Skeletal muscle tissue (tissue), 4 donors: ENCODE measurements around the gene LYPD6B. TPM values are rescaled to one million over a fixed set of nuclear protein-coding genes. Genes with fewer than 3 reads are reported as not detected.

Experiments
- H3K27ac ChIP-seq: one replicate; pipeline ENCODE4 v1.7.0; 2013; ENCODE audit warnings: mild to moderate bottlenecking, low read depth, low read length, inconsistent platforms
- H3K27me3 ChIP-seq, 3 donors: one replicate each; pipeline ENCODE4 v1.7.0; 2013; ENCODE audit warnings: low read length in 3 of 3; ENCODE audit not compliant: control insufficient read depth in 3 of 3, insufficient read depth in 3 of 3
- H3K36me3 ChIP-seq, 3 donors: one replicate each; pipeline ENCODE4 v1.7.0; 2013; ENCODE audit warnings: low read length in 3 of 3; ENCODE audit not compliant: control insufficient read depth in 3 of 3, insufficient read depth in 3 of 3
- H3K4me1 ChIP-seq, 3 donors: one replicate each; pipeline ENCODE4 v1.7.0; 2013; ENCODE audit warnings: low read length in 3 of 3, mild to moderate bottlenecking in 3 of 3; ENCODE audit not compliant: control insufficient read depth in 3 of 3, insufficient read depth in 3 of 3
- H3K4me3 ChIP-seq, 3 donors: one replicate each; pipeline ENCODE4 v1.7.0; 2013; ENCODE audit warnings: low read length in 3 of 3
- H3K9ac ChIP-seq, 3 donors: one replicate each; pipeline ENCODE4 v1.7.0; 2013; ENCODE audit warnings: low read length in 3 of 3, mild to moderate bottlenecking in 3 of 3, moderate library complexity in 2 of 3, low read depth in 1 of 3
- H3K9me3 ChIP-seq, 3 donors: one replicate each; pipeline ENCODE4 v1.7.0; 2013; ENCODE audit warnings: low read length in 3 of 3; ENCODE audit not compliant: control insufficient read depth in 3 of 3
- total RNA-seq: library from RNA; depleted of rRNA; stranded (reverse); fragments of >200 nt; gene quantifications from one replicate; pipeline ENCODE4 v1.2.3, GENCODE V29; 2014
- donor health status: Osteomylitis.

LYPD6B gene
- total RNA-seq, 1 donor from 2014 or later: 0.52 TPM

DNA sequence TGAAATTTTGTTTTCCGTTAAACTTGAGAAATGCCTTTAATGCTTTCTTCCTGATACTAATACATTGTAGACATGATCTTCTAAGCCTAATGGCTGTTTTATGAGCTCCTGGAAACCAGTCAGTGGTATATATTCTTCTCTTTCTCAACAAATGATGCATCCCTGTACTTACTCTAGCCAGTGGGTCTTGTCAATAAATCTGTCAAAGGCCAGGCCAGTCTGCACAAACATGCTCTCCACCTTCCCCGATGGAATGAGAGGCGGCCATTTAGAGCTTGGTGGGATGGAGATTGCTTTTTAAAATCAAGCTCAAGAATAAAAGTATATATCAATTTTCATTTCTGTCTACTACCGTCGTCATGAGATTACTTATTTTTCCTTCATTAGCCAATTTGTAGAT is 140.1 kb downstream of the LYPD6B start:
- no peaks in the 10 kb centered on the region for H3K4me1 ChIP-seq
- no peak overlapping the region for H3K9ac ChIP-seq
- H3K9me3 ChIP-seq: no peaks in the 10 kb centered on the region
- H3K27ac ChIP-seq: no peak overlapping the region
- H3K36me3 ChIP-seq: no peaks in the 10 kb centered on the region
- no peak overlapping the region for H3K4me3 ChIP-seq
- no peaks in the 10 kb centered on the region for H3K27me3 ChIP-seq

DNA sequence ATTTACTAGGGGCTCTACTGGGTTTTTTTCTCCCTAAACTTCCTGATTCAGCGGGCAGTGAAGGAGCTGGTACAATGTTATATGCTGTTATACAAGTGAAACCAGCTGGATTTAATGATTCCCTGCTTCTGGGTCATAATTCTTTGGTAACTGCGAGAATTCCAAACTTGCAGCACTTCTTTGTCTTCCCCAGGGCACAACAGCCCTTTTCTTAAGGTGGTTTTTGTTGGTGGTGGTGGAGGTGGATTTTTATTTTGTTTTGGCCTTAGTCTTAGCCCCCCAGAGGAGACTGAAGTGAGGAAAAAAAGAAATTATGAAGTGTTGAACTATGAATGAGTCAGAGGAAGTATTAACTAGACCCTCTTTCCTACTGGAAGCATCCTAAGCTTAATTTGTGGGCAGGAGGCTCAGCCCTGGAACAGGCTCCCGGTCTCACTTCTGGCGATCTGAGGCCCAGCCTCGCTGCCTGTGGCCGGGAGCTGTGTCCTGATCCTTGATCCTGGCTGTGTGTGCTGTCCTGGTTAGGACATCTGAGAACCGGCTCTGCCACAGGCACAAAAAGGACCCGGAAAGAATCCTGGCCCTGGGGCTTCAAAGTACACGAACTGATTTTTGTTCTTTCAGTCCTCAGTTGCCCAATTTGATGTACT is 141.9 kb downstream of the LYPD6B start:
- Histone ChIP-seq H3K36me3 (no peaks in the 10 kb centered on the region), H3K4me3 (no peak overlapping the region), H3K27me3 (no peaks in the 10 kb centered on the region), H3K4me1 (no peaks in the 10 kb centered on the region), H3K27ac (no peak overlapping the region), H3K9ac (no peak overlapping the region), H3K9me3 (no peaks in the 10 kb centered on the region)

DNA sequence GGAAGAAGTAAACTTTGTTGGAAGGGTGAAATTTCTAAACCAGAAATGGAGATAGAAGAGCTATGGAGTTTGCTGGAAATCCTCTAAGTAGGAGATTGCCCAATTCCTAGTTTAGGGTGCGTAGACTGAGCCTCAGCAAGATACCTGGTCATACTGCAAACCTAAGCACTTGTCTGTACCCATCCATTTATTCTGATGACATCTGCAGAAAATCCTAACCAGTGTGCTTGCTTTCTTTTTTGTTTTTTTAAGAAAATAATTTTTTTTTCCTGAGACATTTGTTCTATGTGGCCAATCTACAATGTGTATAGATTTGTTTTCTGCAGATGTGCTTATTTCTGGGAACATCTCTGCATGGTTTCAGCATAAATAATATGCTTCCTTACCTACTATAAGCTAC is 144.7 kb downstream of the LYPD6B start:
- no peaks in the 10 kb centered on the region for H3K9me3 ChIP-seq
- no peaks in the 10 kb centered on the region for H3K4me1 ChIP-seq
- H3K27me3 ChIP-seq: no peaks in the 10 kb centered on the region
- no peak overlapping the region for H3K4me3 ChIP-seq
- no peaks in the 10 kb centered on the region for H3K36me3 ChIP-seq
- no peak overlapping the region for H3K9ac ChIP-seq
- H3K27ac ChIP-seq: no peak overlapping the region

DNA sequence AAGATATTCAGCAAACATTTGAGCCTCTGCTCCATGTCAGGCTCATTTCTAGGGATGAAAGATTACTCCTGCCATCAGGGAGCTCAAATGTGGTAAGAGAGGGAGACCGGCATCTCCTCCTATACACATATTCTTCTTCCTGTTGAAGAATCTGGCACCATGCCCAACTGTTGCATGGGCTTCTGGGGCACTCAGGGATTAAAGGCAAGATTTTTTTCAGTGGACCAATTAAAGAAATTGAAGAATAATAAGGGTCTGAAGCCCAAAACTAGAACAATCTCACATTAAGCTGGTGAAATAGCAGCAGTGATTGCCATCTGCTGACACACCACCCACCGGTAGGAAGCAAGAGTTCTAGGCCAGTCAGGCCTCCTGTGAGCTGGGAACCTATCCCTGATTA is 146.5 kb downstream of the LYPD6B start:
- Histone ChIP-seq H3K9ac (no peak overlapping the region), H3K9me3 (no peaks in the 10 kb centered on the region), H3K27me3 (no peaks in the 10 kb centered on the region)

DNA sequence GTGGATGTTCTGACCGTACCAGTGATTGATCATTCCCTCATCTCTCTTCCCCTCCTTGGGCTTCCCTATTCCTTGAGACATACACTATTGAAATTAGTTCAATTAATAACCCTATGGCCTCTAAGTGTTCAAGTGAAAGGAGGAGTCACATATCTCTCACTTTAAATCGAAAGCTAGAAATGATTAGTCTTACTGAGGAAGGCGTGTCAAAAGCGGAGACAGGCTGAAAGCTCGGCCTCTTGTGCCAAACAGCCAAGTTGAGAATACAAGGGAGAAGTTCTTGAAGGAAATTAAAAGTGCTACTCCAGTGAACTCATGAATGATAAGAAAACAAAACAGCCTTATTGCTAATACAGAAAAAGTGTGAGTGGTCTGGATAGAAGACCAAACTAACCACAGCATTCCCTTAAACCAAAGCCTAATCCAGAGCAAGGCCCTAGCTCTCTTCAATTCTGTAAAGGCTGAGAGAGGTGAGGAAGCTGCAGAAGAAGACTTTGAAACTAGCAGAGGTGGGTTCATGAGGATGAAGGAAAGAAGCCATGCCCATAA is 147.5 kb downstream of the LYPD6B start:
- H3K27ac ChIP-seq: no peak overlapping the region
- no peak overlapping the region for H3K9ac ChIP-seq
- H3K4me1 ChIP-seq: no peaks in the 10 kb centered on the region
- H3K27me3 ChIP-seq: no peaks in the 10 kb centered on the region
- H3K4me3 ChIP-seq: no peak overlapping the region
- no peaks in the 10 kb centered on the region for H3K36me3 ChIP-seq
- H3K9me3 ChIP-seq: no peaks in the 10 kb centered on the region

More for the DNA sequence above, 146.5 kb downstream of the LYPD6B start:
- no peak overlapping the region for H3K27ac ChIP-seq
- no peak overlapping the region for H3K4me3 ChIP-seq
- no peaks in the 10 kb centered on the region for H3K36me3 ChIP-seq
- H3K4me1 ChIP-seq: no peaks in the 10 kb centered on the region

DNA sequence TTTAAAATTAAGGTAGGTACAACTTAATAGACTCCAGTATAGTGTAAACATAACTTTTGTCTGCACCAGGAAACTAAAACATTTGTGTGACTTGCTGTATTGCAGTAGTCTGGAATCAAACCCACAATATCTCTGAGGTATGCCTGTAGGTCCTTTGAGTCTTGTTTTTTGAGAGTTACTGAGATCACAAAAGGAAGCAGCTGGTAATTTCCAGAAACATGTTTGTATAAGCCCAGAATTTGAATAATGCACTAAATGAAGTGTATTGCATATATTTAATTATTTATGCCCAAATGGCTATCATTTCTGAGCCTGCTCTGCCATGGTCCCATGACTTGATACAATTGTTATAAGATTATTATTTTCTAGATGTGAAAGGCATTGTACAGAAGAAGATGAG is 148.6 kb downstream of the LYPD6B start:
- Histone ChIP-seq H3K4me3 (no peak overlapping the region), H3K27me3 (no peaks in the 10 kb centered on the region), H3K36me3 (no peaks in the 10 kb centered on the region), H3K9me3 (no peaks in the 10 kb centered on the region), H3K9ac (no peak overlapping the region), H3K4me1 (no peaks in the 10 kb centered on the region), H3K27ac (no peak overlapping the region)

DNA sequence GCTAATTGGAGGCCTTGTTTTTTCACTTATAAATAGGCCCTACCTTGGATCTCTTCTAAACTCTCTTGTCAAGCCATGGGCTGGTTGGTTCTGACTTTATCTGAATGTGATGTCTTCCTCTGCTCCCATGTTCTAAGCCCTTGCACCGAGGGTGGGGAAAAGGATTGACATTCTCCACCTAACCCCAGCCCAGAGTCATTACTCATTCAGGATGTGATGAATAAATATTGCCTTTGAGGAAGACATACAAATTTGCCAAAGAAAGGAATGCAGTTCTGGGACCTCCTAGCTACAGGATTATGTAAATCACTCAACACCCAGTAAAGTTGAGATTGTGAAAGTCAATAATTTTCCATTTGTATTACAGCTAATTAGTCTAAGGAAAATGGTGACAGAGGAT is 149.8 kb downstream of the LYPD6B start:
- no peak overlapping the region for H3K9ac ChIP-seq
- H3K9me3 ChIP-seq: no peaks in the 10 kb centered on the region
- no peaks in the 10 kb centered on the region for H3K4me1 ChIP-seq
- H3K27me3 ChIP-seq: no peaks in the 10 kb centered on the region
- H3K36me3 ChIP-seq: no peaks in the 10 kb centered on the region
- H3K27ac ChIP-seq: no peak overlapping the region
- no peak overlapping the region for H3K4me3 ChIP-seq

DNA sequence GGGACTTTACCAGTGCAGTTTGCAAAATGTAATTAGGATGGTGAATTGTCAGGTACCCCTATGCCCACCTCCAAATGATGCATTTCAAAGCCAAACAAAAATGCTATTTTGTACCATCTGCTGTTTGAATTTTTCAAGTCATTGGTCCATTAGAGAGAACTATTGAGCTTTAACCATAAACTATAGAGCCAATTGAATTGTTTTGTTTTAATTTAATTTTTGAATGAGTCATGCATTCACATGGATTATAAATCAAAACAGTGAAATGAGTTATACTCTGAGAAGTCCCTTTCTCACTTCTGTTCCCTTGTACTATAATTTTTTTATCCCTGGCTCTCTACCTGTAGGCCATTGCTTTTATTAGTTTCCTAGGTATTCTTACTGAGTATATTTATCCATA is 151.3 kb downstream of the LYPD6B start:
- Histone ChIP-seq H3K4me1 (no peaks in the 10 kb centered on the region), H3K36me3 (no peaks in the 10 kb centered on the region), H3K4me3 (no peak overlapping the region), H3K27ac (no peak overlapping the region), H3K9ac (no peak overlapping the region), H3K27me3 (no peaks in the 10 kb centered on the region), H3K9me3 (no peaks in the 10 kb centered on the region)

DNA sequence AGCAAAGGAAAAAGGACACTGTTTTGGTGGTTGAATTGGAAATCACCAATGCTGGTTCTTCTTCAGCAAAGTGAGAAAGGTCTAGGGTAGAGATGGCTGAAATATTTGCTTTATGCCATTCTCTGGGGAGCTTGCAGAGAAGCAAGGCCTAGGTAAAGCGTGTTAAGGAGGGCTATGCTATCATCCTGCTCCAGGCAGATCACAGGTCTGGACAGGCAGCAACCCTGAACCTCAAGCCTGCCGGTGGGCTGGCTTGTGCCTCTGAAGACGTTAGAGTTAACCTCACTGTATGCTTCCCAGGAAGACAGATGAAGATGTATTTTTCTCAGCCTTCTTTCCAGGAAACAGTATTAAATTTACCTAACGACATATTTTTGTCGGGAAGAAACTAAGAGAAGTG is 153.4 kb downstream of the LYPD6B start:
- Histone ChIP-seq H3K9ac (no peak overlapping the region), H3K9me3 (no peaks in the 10 kb centered on the region), H3K27me3 (no peaks in the 10 kb centered on the region), H3K4me3 (no peak overlapping the region), H3K27ac (no peak overlapping the region), H3K4me1 (no peaks in the 10 kb centered on the region), H3K36me3 (no peaks in the 10 kb centered on the region)

DNA sequence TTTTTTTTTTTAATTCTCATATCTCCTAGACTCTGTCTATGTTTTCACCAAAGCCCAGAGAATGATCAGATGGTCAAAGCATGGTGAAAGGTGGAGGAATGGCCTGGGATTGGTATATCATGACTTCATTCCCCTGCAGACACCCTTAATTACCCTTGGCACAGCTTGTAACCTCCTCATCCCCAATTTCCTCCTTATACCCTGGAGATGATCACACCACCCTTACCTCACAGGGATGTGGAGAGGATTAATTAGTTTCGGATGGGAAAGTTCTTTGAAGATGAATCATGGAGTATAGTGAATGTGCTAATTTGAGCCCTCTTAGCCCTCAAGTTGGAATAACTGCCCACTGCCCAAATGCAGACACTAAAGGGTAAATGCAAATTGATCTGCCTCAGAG is 153.9 kb downstream of the LYPD6B start:
- no peaks in the 10 kb centered on the region for H3K9me3 ChIP-seq

More for the DNA sequence above, 153.9 kb downstream of the LYPD6B start:
- Histone ChIP-seq H3K27me3 (no peaks in the 10 kb centered on the region), H3K27ac (no peak overlapping the region), H3K4me3 (no peak overlapping the region), H3K4me1 (no peaks in the 10 kb centered on the region), H3K9ac (no peak overlapping the region), H3K36me3 (no peaks in the 10 kb centered on the region)
